SK-N-MC (cell line): ENCODE measurements around the gene ALOX5.

Experiments used
- DNase-seq: peaks from one replicate; pipeline ENCODE4 v3.0.0-alpha.2; 2011; ENCODE audit warnings: low read depth, low spot score
- H3K27ac ChIP-seq: fragments of 200-600 bp; sonication (generic); 2 replicates; pipeline ENCODE4 v1.5.1; 2016; ENCODE audit warnings: mixed run types
- H3K36me3 ChIP-seq: fragments of 200-600 bp; sonication (generic); 2 replicates; pipeline ENCODE4 v1.6.1; 2017; ENCODE audit warnings: antibody characterized with exemption, low read length, mixed read lengths; ENCODE audit not compliant: insufficient read depth
- H3K4me3 ChIP-seq: fragments of 200-600 bp; sonication (generic); 2 replicates; pipeline ENCODE4 v1.5.1; 2016
- H3K9ac ChIP-seq: fragments of 200-600 bp; sonication (generic); 2 replicates; pipeline ENCODE4 v1.8.0; 2017; ENCODE audit warnings: mixed run types, mixed read lengths; ENCODE audit not compliant: insufficient read length
- H3K9me3 ChIP-seq: fragments of 200-600 bp; sonication (generic); 2 replicates; pipeline ENCODE4 v1.6.1; 2017; ENCODE audit warnings: low read depth, mild to moderate bottlenecking, antibody characterized with exemption, low read length, moderate library complexity, mixed read lengths
- EZH2 ChIP-seq: fragments of 200-600 bp; sonication (generic); IDR thresholded peaks from one replicate; pipeline ENCODE4 v1.6.1; 2017; ENCODE audit warnings: antibody characterized with exemption
- FOXP2 ChIP-seq: optimal IDR thresholded peaks from 2 replicates; pipeline ENCODE3; 2011; ENCODE audit warnings: mild to moderate bottlenecking, moderate library complexity; ENCODE audit not compliant: insufficient read depth; ENCODE audit errors: extremely low read length, control extremely low read depth
- POLR2AphosphoS5 ChIP-seq: IDR thresholded peaks from 2 replicates; pipeline ENCODE4 v1.6.1; 2012; ENCODE audit warnings: mild to moderate bottlenecking, low read depth, low read length, borderline replicate concordance

ALOX5 gene

DNA sequence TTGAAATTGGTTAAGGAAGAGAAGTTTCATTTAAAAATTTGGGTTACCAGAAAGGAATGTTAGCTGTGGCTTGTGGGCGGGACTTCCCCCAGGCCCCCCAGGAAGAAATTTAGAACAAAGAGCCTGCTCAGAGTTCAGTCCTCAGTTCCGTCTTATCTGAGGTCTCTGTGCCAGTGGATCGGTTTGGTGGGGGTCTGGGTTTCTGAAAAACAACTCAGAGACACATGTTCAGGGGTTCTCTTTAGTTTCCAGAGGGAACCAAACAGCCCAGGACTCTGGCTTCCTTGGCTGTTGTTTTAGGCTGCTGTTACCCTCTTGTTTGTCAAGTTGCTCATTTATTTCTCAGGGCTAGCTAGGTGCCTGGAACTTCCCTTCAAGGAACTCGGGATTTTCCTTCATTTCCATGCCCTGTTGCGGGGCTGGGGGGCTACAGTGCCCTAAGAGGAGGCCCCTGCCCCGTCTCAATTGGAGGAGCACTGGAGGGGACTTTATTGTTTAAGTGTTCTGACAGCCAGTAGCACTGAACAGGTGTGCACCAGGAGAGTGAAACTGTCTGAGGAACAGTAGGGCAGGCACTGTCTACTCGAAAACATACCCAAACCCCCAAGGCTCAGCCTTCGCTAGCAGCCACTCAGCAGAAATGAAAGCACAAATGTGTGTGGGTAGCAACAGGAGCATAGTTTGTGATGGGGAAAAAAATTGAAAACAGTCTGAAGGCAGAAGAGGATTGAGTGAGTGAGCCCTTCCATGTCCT is 59.9 kb downstream of the ALOX5 start:
- no peaks in the 10 kb centered on the region for H3K36me3 ChIP-seq
- DNase-seq = no peak
- no peaks in the 10 kb centered on the region for H3K9me3 ChIP-seq
- H3K4me3 ChIP-seq = no peak overlapping the region
- TF ChIP-seq EZH2 (no peak), POLR2AphosphoS5 (no peak), FOXP2 (no peak)
- H3K27ac ChIP-seq = no peak overlapping the region
- no peak overlapping the region for H3K9ac ChIP-seq

GRCh38 chr10:45437587-45438465 is 63.8 kb downstream of the ALOX5 start:
- TF ChIP-seq FOXP2 (no peak), POLR2AphosphoS5 (no peak), EZH2 (no peak)
- Histone ChIP-seq H3K9ac (no peak overlapping the region), H3K36me3 (no peaks in the 10 kb centered on the region), H3K27ac (no peak overlapping the region), H3K4me3 (no peak overlapping the region), H3K9me3 (no peaks in the 10 kb centered on the region)
- no peak for DNase-seq

GRCh38 chr10:45438466-45439090 is 64.6 kb downstream of the ALOX5 start:
- no peaks in the 10 kb centered on the region for H3K9me3 ChIP-seq
- DNase-seq = no peak
- H3K36me3 ChIP-seq = no peaks in the 10 kb centered on the region
- no peak for TF ChIP-seq EZH2
- no peak for TF ChIP-seq POLR2AphosphoS5
- TF ChIP-seq FOXP2 = no peak
- no peak overlapping the region for H3K4me3 ChIP-seq
- no peak overlapping the region for H3K27ac ChIP-seq
- H3K9ac ChIP-seq = no peak overlapping the region

DNA sequence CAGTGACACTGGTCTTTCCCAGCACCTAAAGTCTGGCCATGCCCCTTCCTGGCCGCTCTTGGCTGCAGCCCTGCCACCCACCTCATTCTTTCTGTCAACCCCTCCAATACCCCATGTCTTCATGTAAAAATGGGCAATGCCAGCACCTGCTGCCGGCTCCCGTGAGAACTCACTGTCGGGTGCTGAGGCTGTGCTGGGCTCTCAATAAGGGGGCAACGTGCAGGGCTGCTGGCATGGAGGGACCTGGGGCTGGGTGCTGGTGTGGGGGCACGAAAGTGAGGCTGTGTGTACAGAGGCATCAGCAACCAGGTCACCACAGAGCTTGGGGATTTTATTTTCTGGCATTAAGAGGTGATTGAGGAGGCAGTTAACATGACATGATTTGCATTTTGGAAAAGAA is 65.3 kb downstream of the ALOX5 start:
- no peak overlapping the region for H3K9ac ChIP-seq
- TF ChIP-seq EZH2 (no peak), POLR2AphosphoS5 (no peak), FOXP2 (no peak)
- no peak overlapping the region for H3K27ac ChIP-seq
- H3K9me3 ChIP-seq = no peaks in the 10 kb centered on the region
- DNase-seq = no peak
- H3K4me3 ChIP-seq = no peak overlapping the region
- no peaks in the 10 kb centered on the region for H3K36me3 ChIP-seq

- no peaks in the 10 kb centered on the region for H3K9me3 ChIP-seq
- H3K9ac ChIP-seq = no peak overlapping the region
- no peak for DNase-seq
- H3K4me3 ChIP-seq = no peak overlapping the region
- TF ChIP-seq FOXP2 (no peak), EZH2 (no peak), POLR2AphosphoS5 (no peak)
- no peaks in the 10 kb centered on the region for H3K36me3 ChIP-seq
- no peak overlapping the region for H3K27ac ChIP-seq
These were observed 65.9 kb downstream of the ALOX5 start for GRCh38 chr10:45439873-45440272.

GRCh38 chr10:45440511-45441062 is 66.6 kb downstream of the ALOX5 start:
- no peak for DNase-seq
- Histone ChIP-seq H3K4me3 (no peak overlapping the region), H3K27ac (no peak overlapping the region), H3K9me3 (no peaks in the 10 kb centered on the region), H3K9ac (no peak overlapping the region), H3K36me3 (no peaks in the 10 kb centered on the region)
- TF ChIP-seq EZH2 = no peak
- TF ChIP-seq POLR2AphosphoS5 = no peak
- no peak for TF ChIP-seq FOXP2

GRCh38 chr10:45441239-45442190 is 67.5 kb downstream of the ALOX5 start:
- Histone ChIP-seq H3K36me3 (no peaks in the 10 kb centered on the region), H3K4me3 (no peak overlapping the region), H3K27ac (no peak overlapping the region), H3K9me3 (no peaks in the 10 kb centered on the region), H3K9ac (no peak overlapping the region)
- DNase-seq = no peak
- TF ChIP-seq FOXP2 (no peak), EZH2 (no peak), POLR2AphosphoS5 (no peak)
